Vagina (tissue), 2 donors: ENCODE data around the gene PNMA1. TPM values are rescaled to one million over a fixed set of nuclear protein-coding genes. Genes with fewer than 3 reads are reported as not detected.
A peak's percentile ranks its signal among the peaks of the same experiment; 100 is the strongest.

ENCODE experiments used
- DNase-seq, 2 donors: peaks; one replicate each; pipeline ENCODE4 v3.0.0-alpha.2; 2017; ENCODE audit errors: extremely low spot score in 2 of 2
- H3K27ac ChIP-seq: fragments of 200-600 bp; sonication (generic); one replicate; pipeline ENCODE4 v1.5.1; 2019
- H3K27me3 ChIP-seq: fragments of 200-600 bp; sonication (generic); one replicate; pipeline ENCODE4 v1.5.1; 2019
- H3K36me3 ChIP-seq, 2 donors: fragments of 200-600 bp; sonication (generic); one replicate each; pipeline ENCODE4 v1.5.1; 2017 to 2019
- H3K4me1 ChIP-seq: fragments of 200-600 bp; sonication (generic); one replicate; pipeline ENCODE4 v1.5.1; 2019
- H3K4me3 ChIP-seq, 2 donors: fragments of 200-600 bp; sonication (generic); 1 replicate in 1 of 2; 2 replicates in 1 of 2; pipeline ENCODE4 v1.5.1; 2016 to 2019
- H3K9me3 ChIP-seq: fragments of 200-600 bp; sonication (generic); one replicate; pipeline ENCODE4 v1.5.1; 2019
- POLR2A ChIP-seq, 2 donors: fragments of 450-650 bp; IDR thresholded peaks; one replicate each; pipeline ENCODE4 v1.6.1; 2017; ENCODE audit warnings: antibody characterized with exemption in 2 of 2, mild to moderate bottlenecking in 2 of 2, moderate library complexity in 2 of 2
- POLR2AphosphoS5 ChIP-seq, 2 donors: sonication (generic); formaldehyde crosslinking; IDR thresholded peaks; one replicate each; pipeline ENCODE4 v1.9.0; 2017; ENCODE audit warnings: antibody characterized with exemption in 2 of 2, mild to moderate bottlenecking in 2 of 2, low read depth in 1 of 2; ENCODE audit not compliant: insufficient read depth in 1 of 2
- intact Hi-C: fragments of 100-400 bp; cut with DNase I; formaldehyde crosslinking; loops from one replicate; pipeline ENCODE4 v1.15.1; 2023
- total RNA-seq: library from RNA; depleted of rRNA; stranded (reverse); fragments of >200 nt; gene quantifications from one replicate; pipeline ENCODE4 v1.2.3, GENCODE V29; 2016
- TF ChIP-seq, protein P1 (sequence below), 3 experiments: fragments of 450-650 bp in 2 of 3; fragments of 200-600 bp in 1 of 3; sonication (generic) in 1 of 3; IDR thresholded peaks; one replicate each; pipeline ENCODE4 v1.5.1; 2017 to 2019; ENCODE audit warnings: antibody characterized with exemption in 3 of 3, mild to moderate bottlenecking in 2 of 3, moderate library complexity in 2 of 3

The PNMA1 gene
- 35.4 TPM for total RNA-seq

DNA sequence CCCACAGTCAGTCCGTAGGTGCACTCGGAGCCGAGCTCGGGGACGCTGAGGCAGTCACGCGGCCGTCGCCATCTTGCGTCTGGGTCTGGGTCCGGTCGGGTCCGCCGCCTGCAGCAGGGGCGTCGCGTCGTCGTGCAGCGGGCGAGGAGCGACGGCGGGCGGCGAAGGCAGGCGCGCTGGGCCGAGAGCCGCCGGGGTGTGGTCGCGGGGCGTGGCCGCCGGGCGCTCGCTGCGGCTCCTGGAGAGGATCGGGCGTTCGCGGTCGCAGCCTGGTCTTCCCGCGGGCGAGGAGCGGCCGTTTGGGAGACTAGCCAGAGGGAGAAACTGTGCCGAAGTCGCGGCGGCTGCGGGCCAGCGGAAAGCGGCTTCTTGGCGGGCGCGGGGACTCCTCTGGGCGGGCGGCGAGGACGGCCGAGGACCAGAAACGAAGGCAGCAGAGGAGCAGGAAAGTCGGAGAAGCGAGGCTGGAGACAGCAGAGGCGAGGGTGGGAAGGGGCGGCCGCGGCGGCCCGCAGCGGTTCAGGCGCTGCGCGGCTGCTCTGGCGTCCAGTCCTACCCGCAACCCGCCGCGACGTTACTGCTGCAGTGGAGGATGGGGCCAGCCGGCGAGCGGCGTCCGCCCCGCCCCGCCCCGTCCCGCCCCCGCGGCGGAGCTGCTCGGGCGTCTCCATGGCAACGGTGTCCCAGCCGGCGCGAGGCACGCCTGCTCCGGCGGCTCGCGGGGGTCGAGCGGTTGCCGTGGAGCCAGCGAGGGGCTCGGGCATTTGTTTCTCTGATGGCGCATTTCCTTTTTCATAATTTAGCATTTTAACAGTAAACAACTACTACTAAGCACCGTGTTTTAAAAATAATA lies at the start of gene PNMA1:
TSS of gene PNMA1 (minus strand) at position 582 of the 853 bp plus-strand sequence. CDS start 745 bp downstream, outside the sequence.
- TF ChIP-seq, protein P1, sequence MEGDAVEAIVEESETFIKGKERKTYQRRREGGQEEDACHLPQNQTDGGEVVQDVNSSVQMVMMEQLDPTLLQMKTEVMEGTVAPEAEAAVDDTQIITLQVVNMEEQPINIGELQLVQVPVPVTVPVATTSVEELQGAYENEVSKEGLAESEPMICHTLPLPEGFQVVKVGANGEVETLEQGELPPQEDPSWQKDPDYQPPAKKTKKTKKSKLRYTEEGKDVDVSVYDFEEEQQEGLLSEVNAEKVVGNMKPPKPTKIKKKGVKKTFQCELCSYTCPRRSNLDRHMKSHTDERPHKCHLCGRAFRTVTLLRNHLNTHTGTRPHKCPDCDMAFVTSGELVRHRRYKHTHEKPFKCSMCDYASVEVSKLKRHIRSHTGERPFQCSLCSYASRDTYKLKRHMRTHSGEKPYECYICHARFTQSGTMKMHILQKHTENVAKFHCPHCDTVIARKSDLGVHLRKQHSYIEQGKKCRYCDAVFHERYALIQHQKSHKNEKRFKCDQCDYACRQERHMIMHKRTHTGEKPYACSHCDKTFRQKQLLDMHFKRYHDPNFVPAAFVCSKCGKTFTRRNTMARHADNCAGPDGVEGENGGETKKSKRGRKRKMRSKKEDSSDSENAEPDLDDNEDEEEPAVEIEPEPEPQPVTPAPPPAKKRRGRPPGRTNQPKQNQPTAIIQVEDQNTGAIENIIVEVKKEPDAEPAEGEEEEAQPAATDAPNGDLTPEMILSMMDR (IDR thresholded peaks at IDR 0.05): no peak
- TF ChIP-seq POLR2AphosphoS5 (IDR thresholded peaks at IDR 0.05; ENCODE audit: insufficient read depth in 1 of 2, low read depth in 1 of 2) (peak in 1 of 2 donors; percentile 87), POLR2A (IDR thresholded peaks at IDR 0.05) (peak in 1 of 2 donors; percentile 75)
- Histone ChIP-seq H3K27me3 (no peaks in the 10 kb centered on the region), H3K36me3 (peaks cover 0 to 12% of the 10 kb centered on the region in 2 donors), H3K4me3 (peak within 1 kb of the TSS; percentile 71 to 72), H3K9me3 (no peaks in the 10 kb centered on the region), H3K4me1 (peaks cover 49% of the 10 kb centered on the region), H3K27ac (peak within 1 kb of the TSS; percentile 85)
- intact Hi-C loops: loop anchor here (10.0 kb wide), 1 partner anchor 69 kb away; the partner anchor contains the start of gene DNAL1
- DNase-seq: no peak

DNA sequence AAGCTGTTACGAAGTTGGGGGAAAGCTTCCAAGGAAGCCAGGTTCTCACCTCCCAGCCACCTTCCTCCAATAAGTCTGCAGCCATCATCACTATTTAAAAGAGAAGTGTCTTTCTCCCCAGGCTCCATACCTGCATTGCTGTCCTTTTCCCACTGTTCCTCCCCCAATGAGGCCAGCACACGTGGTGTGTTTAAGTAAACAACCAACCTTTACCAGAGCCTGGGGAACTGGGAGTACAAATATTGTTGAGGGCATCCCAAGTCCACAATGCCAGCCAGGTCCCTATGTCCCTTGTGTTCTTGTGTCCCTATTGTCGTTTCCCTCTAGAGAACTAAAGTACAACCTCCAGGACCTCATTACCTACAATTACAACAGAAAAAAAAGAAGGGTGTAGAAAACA lies 49.2 kb upstream of the PNMA1 start:
- H3K4me1 ChIP-seq: peaks cover 84% of the 10 kb centered on the region

DNA sequence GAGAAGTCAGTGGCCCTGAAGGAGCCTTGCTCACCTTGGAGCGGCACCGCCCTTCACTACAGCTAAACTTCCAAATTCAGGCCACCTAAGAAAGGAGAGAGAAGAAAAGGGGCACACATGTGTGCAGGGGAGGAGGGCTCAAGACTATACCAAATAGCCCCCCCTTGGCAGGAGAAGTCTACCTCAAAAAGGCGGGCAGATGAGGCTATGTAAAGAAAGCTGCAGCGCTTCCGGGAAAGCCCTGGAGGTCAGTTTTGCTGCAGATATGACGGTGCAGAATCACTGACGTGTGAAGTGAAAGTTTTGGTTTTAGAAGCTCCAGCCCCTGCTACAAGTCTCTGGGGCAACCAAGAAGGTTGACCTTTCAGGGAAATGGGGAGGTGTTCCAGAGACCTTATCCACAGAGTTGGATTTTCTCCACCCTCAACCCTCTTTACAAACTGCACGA lies 48.2 kb upstream of the PNMA1 start:
- H3K4me3 ChIP-seq: no peak overlapping the region
- H3K4me1 ChIP-seq: peaks cover 85% of the 10 kb centered on the region
- H3K27ac ChIP-seq: peak overlapping the region; percentile 98
- intact Hi-C loops: loop anchor here (5.0 kb wide), 1 partner anchor 35 kb away; no protein-coding TSS in a partner anchor
- H3K27me3 ChIP-seq: no peaks in the 10 kb centered on the region
- H3K9me3 ChIP-seq: no peaks in the 10 kb centered on the region
- no peak for DNase-seq
- TF ChIP-seq POLR2A (IDR thresholded peaks at IDR 0.05) (no peak), POLR2AphosphoS5 (IDR thresholded peaks at IDR 0.05; ENCODE audit: insufficient read depth in 1 of 2, low read depth in 1 of 2) (no peak)
- TF ChIP-seq, protein P1 (IDR thresholded peaks at IDR 0.05): no peak
- H3K36me3 ChIP-seq: no peaks in the 10 kb centered on the region

More for the DNA sequence above, 49.2 kb upstream of the PNMA1 start:
- TF ChIP-seq POLR2AphosphoS5 (IDR thresholded peaks at IDR 0.05; ENCODE audit: insufficient read depth in 1 of 2, low read depth in 1 of 2): no peak
- TF ChIP-seq, protein P1 (IDR thresholded peaks at IDR 0.05): no peak
- no peak for DNase-seq
- Histone ChIP-seq H3K4me3 (no peak overlapping the region), H3K9me3 (no peaks in the 10 kb centered on the region), H3K36me3 (no peaks in the 10 kb centered on the region), H3K27me3 (no peaks in the 10 kb centered on the region), H3K27ac (no peak overlapping the region)
- intact Hi-C loops: loop anchor here (5.0 kb wide), 1 partner anchor 36 kb away; no protein-coding TSS in a partner anchor

DNA sequence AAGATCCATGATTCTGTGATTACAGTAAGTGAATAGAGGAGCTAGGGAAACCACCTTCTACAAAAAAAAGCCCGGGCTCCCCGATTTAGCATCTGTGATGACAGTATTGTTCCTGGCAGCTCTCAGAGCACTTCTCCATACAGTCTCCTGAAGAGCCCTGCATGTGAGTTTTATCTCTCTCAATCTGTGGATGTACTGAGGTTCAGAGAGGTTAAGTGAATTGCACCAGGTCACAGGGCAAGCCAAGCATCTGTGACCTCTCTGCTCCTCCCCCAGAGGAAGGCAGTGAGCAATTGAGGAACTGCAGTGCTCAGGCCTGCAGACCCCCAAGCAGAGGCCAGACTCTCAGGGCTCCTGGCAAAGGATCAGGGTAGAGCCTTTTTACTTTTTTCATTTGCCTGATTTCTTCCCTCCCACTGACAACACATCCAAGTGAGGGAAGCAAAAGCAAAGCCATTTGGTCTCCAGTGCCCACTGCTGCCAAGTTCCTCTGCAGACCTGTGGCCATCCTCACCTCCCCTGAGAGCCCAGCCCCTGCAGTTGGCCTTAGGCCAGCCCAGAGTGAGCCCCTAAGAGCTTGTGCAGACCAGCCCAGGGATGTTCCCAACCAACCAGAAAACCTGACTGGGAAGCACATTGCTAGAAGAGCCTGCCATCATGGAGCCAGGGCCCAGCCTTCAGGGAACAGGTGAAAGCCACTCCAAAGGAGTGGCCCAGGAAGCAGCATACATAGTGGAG lies 47.6 kb upstream of the PNMA1 start:
- Histone ChIP-seq H3K9me3 (no peaks in the 10 kb centered on the region), H3K4me3 (no peak overlapping the region), H3K4me1 (peaks cover 85% of the 10 kb centered on the region), H3K36me3 (no peaks in the 10 kb centered on the region), H3K27me3 (no peaks in the 10 kb centered on the region), H3K27ac (peak overlapping the region; percentile 98)
- intact Hi-C loops: loop anchor here (5.0 kb wide), 1 partner anchor 34 kb away; no protein-coding TSS in a partner anchor
- DNase-seq: no peak
- TF ChIP-seq, protein P1 (IDR thresholded peaks at IDR 0.05): no peak
- no peak for TF ChIP-seq POLR2A (IDR thresholded peaks at IDR 0.05)
- TF ChIP-seq POLR2AphosphoS5 (IDR thresholded peaks at IDR 0.05; ENCODE audit: insufficient read depth in 1 of 2, low read depth in 1 of 2): no peak
